MM.1S (cell line): ENCODE results near the gene RPN1.

ENCODE experiments used
- DNase-seq: peaks from one replicate; pipeline ENCODE4 v3.0.0-alpha.2; 2015
- H2AFZ ChIP-seq: fragments of 300-600 bp; sonication (generic); 2 replicates; pipeline ENCODE4 v1.6.0; 2016; ENCODE audit warnings: antibody characterized with exemption, low read length
- H3F3A ChIP-seq: fragments of 300-600 bp; sonication (generic); 2 replicates; pipeline ENCODE4 v1.6.1; 2016; ENCODE audit warnings: mild to moderate bottlenecking, antibody characterized with exemption, low read length, moderate library complexity, mixed read lengths; ENCODE audit not compliant: insufficient read depth
- H3K27ac ChIP-seq: fragments of 300-600 bp; sonication (generic); 2 replicates; pipeline ENCODE4 v1.5.1; 2016; ENCODE audit warnings: mild to moderate bottlenecking, low read length
- H3K27me3 ChIP-seq: fragments of 300-600 bp; sonication (generic); replicated peaks from 2 replicates; pipeline ENCODE4 v1.6.0; 2016; ENCODE audit warnings: low read length; ENCODE audit not compliant: insufficient read depth
- H3K36me3 ChIP-seq: fragments of 300-600 bp; sonication (generic); replicated peaks from 2 replicates; pipeline ENCODE4 v1.6.1; 2016; ENCODE audit warnings: mild to moderate bottlenecking, low read length, mixed read lengths; ENCODE audit not compliant: insufficient read depth
- H3K4me1 ChIP-seq: fragments of 300-600 bp; sonication (generic); 2 replicates; pipeline ENCODE4 v1.6.1; 2016; ENCODE audit warnings: low read length, mixed read lengths
- H3K4me2 ChIP-seq: fragments of 300-600 bp; sonication (generic); 2 replicates; pipeline ENCODE4 v1.6.0; 2016; ENCODE audit warnings: low read depth, low read length
- H3K4me3 ChIP-seq: fragments of 300-600 bp; sonication (generic); 2 replicates; pipeline ENCODE4 v1.5.1; 2016; ENCODE audit warnings: low read length, mixed read lengths
- H3K79me2 ChIP-seq: fragments of 300-600 bp; sonication (generic); 2 replicates; pipeline ENCODE4 v1.6.1; 2016; ENCODE audit warnings: mixed run types, low read length, mixed read lengths
- H3K9ac ChIP-seq: fragments of 300-600 bp; sonication (generic); 2 replicates; pipeline ENCODE4 v1.6.1; 2016; ENCODE audit warnings: low read length, mixed read lengths
- H3K9me2 ChIP-seq: fragments of 300-600 bp; sonication (generic); replicated peaks from 2 replicates; pipeline ENCODE4 v1.6.1; 2016; ENCODE audit warnings: mild to moderate bottlenecking, low read length, mixed read lengths; ENCODE audit not compliant: insufficient read depth
- H3K9me3 ChIP-seq: fragments of 300-600 bp; sonication (generic); replicated peaks from 2 replicates; pipeline ENCODE4 v1.6.1; 2016; ENCODE audit warnings: mild to moderate bottlenecking, low read length, mixed read lengths; ENCODE audit not compliant: insufficient read depth
- H4K20me1 ChIP-seq: fragments of 300-600 bp; sonication (generic); 2 replicates; pipeline ENCODE4 v1.6.1; 2016; ENCODE audit warnings: mild to moderate bottlenecking, low read length, moderate library complexity, mixed read lengths; ENCODE audit not compliant: insufficient read depth
- EZH2 ChIP-seq: fragments of 300-600 bp; sonication (generic); optimal IDR thresholded peaks from 2 replicates; pipeline ENCODE3; 2017; ENCODE audit warnings: low read depth, mild to moderate bottlenecking, antibody characterized with exemption, low read length, mixed read lengths
- EZH2phosphoT487 ChIP-seq: fragments of 300-600 bp; sonication (generic); IDR thresholded peaks from 2 replicates; pipeline ENCODE4 v1.6.1; 2018; ENCODE audit warnings: antibody characterized with exemption, low read length
- TF ChIP-seq, protein P1 (sequence below): fragments of 300-600 bp; sonication (generic); IDR thresholded peaks from 2 replicates; pipeline ENCODE4 v1.5.1; 2016; ENCODE audit warnings: antibody characterized with exemption, low read length, mixed read lengths

RPN1 gene

GRCh38 chr3:128624526-128625138 lies 26.0 kb downstream of the RPN1 start:
- no peaks in the 10 kb centered on the region for H3K27me3 ChIP-seq
- H2AFZ ChIP-seq: no peak overlapping the region
- no peaks in the 10 kb centered on the region for H3K9me2 ChIP-seq
- H3K4me1 ChIP-seq: no peaks in the 10 kb centered on the region
- no peak overlapping the region for H3K4me2 ChIP-seq
- no peaks in the 10 kb centered on the region for H4K20me1 ChIP-seq
- H3K9ac ChIP-seq: no peak overlapping the region
- no peak for DNase-seq
- peaks cover 4% of the 10 kb centered on the region for H3F3A ChIP-seq
- H3K4me3 ChIP-seq: no peak overlapping the region
- no peak for TF ChIP-seq EZH2phosphoT487
- TF ChIP-seq, protein P1, sequence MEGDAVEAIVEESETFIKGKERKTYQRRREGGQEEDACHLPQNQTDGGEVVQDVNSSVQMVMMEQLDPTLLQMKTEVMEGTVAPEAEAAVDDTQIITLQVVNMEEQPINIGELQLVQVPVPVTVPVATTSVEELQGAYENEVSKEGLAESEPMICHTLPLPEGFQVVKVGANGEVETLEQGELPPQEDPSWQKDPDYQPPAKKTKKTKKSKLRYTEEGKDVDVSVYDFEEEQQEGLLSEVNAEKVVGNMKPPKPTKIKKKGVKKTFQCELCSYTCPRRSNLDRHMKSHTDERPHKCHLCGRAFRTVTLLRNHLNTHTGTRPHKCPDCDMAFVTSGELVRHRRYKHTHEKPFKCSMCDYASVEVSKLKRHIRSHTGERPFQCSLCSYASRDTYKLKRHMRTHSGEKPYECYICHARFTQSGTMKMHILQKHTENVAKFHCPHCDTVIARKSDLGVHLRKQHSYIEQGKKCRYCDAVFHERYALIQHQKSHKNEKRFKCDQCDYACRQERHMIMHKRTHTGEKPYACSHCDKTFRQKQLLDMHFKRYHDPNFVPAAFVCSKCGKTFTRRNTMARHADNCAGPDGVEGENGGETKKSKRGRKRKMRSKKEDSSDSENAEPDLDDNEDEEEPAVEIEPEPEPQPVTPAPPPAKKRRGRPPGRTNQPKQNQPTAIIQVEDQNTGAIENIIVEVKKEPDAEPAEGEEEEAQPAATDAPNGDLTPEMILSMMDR: no peak
- no peak for TF ChIP-seq EZH2
- H3K27ac ChIP-seq: no peak overlapping the region
- H3K79me2 ChIP-seq: peaks cover 95% of the 10 kb centered on the region
- no peaks in the 10 kb centered on the region for H3K9me3 ChIP-seq
- peaks cover 23% of the 10 kb centered on the region for H3K36me3 ChIP-seq

DNA sequence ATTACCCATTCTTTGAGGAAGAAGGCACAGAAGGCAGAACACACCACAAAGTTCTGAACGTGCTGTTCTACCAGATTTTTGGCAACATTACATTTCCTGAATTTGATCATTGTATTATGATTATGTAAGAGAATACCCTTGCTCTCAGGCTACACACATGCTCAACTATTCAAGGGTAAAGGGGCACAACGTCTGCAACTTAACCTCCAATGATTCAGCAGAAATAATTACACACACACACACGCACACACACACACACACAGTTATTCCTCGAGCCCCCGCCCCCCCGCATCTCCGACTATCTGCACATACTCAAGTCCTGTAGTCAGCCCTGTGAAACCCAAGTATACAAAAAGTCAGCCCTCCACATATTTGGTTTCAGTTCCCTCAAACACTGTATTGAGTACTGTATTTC lies 26.8 kb downstream of the RPN1 start:
- H3K4me2 ChIP-seq: no peak overlapping the region
- peaks cover 13% of the 10 kb centered on the region for H3F3A ChIP-seq
- no peaks in the 10 kb centered on the region for H3K9me2 ChIP-seq
- H3K36me3 ChIP-seq: peaks cover 21% of the 10 kb centered on the region
- H4K20me1 ChIP-seq: no peaks in the 10 kb centered on the region
- no peak for DNase-seq
- peaks cover 95% of the 10 kb centered on the region for H3K79me2 ChIP-seq
- no peaks in the 10 kb centered on the region for H3K9me3 ChIP-seq
- 0 out of 2 replicates have a peak, but pooled peaks cover 8% of the 10 kb centered on the region for H3K4me1 ChIP-seq
- H3K9ac ChIP-seq: no peak overlapping the region
- TF ChIP-seq, protein P1: no peak
- TF ChIP-seq EZH2phosphoT487 (no peak), EZH2 (no peak)
- H3K27me3 ChIP-seq: no peaks in the 10 kb centered on the region
- H2AFZ ChIP-seq: no peak overlapping the region
- no peak overlapping the region for H3K4me3 ChIP-seq
- no peak overlapping the region for H3K27ac ChIP-seq

- Histone ChIP-seq H3K4me2 (no peak overlapping the region), H3K27ac (no peak overlapping the region), H3K79me2 (peaks cover 82% of the 10 kb centered on the region), H3F3A (peaks cover 19% of the 10 kb centered on the region), H2AFZ (no peak overlapping the region), H3K9me3 (no peaks in the 10 kb centered on the region), H3K4me1 (peaks cover 18% of the 10 kb centered on the region; the same call in 1 of the 2 replicates), H3K36me3 (peaks cover 21% of the 10 kb centered on the region), H3K4me3 (no peak overlapping the region), H3K9ac (no peak overlapping the region), H3K9me2 (no peaks in the 10 kb centered on the region), H3K27me3 (no peaks in the 10 kb centered on the region), H4K20me1 (no peaks in the 10 kb centered on the region)
- DNase-seq: no peak
- TF ChIP-seq EZH2: no peak
Measured at GRCh38 chr3:128621931-128622330, 28.7 kb downstream of the RPN1 start.

- TF ChIP-seq EZH2phosphoT487 (no peak), EZH2 (no peak)
- TF ChIP-seq, protein P1: no peak
- Histone ChIP-seq H2AFZ (no peak overlapping the region), H3K4me2 (no peak overlapping the region), H3K9me2 (no peaks in the 10 kb centered on the region), H3K27me3 (no peaks in the 10 kb centered on the region), H3K27ac (no peak overlapping the region), H4K20me1 (no peaks in the 10 kb centered on the region), H3K4me3 (no peak overlapping the region), H3K4me1 (peaks cover 19% of the 10 kb centered on the region; the same call in 1 of the 2 replicates), H3K9me3 (no peaks in the 10 kb centered on the region), H3K36me3 (peaks cover 21% of the 10 kb centered on the region), H3F3A (peaks cover 19% of the 10 kb centered on the region), H3K79me2 (peaks cover 75% of the 10 kb centered on the region), H3K9ac (no peak overlapping the region)
- DNase-seq: no peak
Measured at GRCh38 chr3:128621234-128621633, 29.4 kb downstream of the RPN1 start.
